Measurements from ENCODE around the gene ZNF385D. TPM values are rescaled to one million over a fixed set of nuclear protein-coding genes. Genes with fewer than 3 reads are reported as not detected.
A peak's percentile ranks its signal among the peaks of the same experiment; 100 is the strongest.

The ZNF385D gene
- polyA plus RNA-seq, 1 donor (not counting 4 experiments of a cell fraction or from before 2014, with no cell fraction given) = 0.46 TPM

DNA sequence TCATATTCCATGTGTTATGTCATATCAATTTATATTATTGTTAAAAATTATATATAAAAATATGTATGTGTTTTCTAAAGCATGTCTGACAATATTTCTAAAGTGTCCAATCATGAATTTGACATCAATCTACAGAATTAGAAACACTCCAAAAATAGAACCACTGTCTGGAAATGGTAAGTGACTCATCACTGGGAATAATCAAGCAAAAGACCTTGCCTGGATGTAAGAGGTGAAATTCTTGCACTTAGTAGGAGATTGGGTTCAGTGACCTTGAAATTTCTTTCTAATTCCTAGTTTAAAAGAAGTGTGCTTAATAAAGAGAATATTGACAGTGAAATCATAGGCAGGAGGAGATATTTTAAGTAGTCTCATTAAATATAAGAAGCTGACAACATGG is 188.8 kb downstream of the ZNF385D start:
- Histone ChIP-seq H3K9me3 (ENCODE audit: control insufficient read depth, low read depth, low read length) (no peaks in the 10 kb centered on the region), H3K4me1 (ENCODE audit: control insufficient read depth, extremely low read depth, insufficient read depth, low read length) (no peaks in the 10 kb centered on the region), H3K4me3 (ENCODE audit: control insufficient read depth in 2 of 3, extremely low read depth in 1 of 3, insufficient read depth in 2 of 3, low read depth in 1 of 3, low read length in 3 of 3) (no peak overlapping the region), H3K4me2 (ENCODE audit: control insufficient read depth, extremely low read depth, insufficient read depth, low read depth, low read length) (no peak overlapping the region), H3K9ac (ENCODE audit: control insufficient read depth, extremely low read depth, insufficient read depth, low read length) (no peak overlapping the region), H3K27me3 (ENCODE audit: control insufficient read depth, extremely low read depth, insufficient read depth, low read length) (no peaks in the 10 kb centered on the region), H3K79me2 (ENCODE audit: control insufficient read depth, insufficient read depth, low read length) (no peaks in the 10 kb centered on the region), H4K20me1 (ENCODE audit: control insufficient read depth, extremely low read depth, insufficient read depth, low read length) (no peaks in the 10 kb centered on the region), H2AFZ (ENCODE audit: control insufficient read depth, low read length) (no peak overlapping the region), H3K9me1 (ENCODE audit: control insufficient read depth, extremely low read depth, insufficient read depth, low read length) (no peaks in the 10 kb centered on the region), H3K27ac (ENCODE audit: control insufficient read depth, insufficient read depth, low read length) (no peak overlapping the region), H3K36me3 (ENCODE audit: control insufficient read depth in 2 of 2, extremely low read depth in 1 of 2, insufficient read depth in 2 of 2, low read length in 2 of 2) (no peaks in the 10 kb centered on the region)
- no peak for TF ChIP-seq EZH2 (IDR thresholded peaks at IDR 0.05; ENCODE audit: low read length)
- dilution Hi-C loops (cut with MboI; ENCODE audit: extremely low pct_ligation_motif_present, low sequenced_read_pairs) = no loop called here
- DNase-seq (ENCODE audit: low read depth, low spot score) = no peak
- no peak for FAIRE-seq

DNA sequence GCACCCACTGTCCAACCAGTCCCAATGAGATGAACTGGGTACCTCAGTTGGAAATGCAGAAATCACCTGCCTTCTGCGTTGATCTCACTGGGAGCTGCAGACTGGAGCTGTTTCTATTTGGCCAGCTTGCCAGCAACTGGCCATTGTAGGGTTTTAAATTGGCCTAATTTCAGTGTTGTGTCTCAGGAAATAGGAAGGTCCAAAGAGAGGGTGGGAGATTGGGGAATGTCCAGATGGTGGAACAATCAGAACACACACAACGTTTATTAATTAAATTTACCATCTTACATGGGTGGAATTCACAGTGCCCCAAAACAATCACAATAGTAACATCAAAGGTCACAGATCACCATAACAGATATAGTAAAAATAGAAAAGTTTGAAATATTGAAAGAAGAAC is 189.5 kb downstream of the ZNF385D start:
- no peak for TF ChIP-seq EZH2 (IDR thresholded peaks at IDR 0.05; ENCODE audit: low read length)
- TF ChIP-seq, protein P1, sequence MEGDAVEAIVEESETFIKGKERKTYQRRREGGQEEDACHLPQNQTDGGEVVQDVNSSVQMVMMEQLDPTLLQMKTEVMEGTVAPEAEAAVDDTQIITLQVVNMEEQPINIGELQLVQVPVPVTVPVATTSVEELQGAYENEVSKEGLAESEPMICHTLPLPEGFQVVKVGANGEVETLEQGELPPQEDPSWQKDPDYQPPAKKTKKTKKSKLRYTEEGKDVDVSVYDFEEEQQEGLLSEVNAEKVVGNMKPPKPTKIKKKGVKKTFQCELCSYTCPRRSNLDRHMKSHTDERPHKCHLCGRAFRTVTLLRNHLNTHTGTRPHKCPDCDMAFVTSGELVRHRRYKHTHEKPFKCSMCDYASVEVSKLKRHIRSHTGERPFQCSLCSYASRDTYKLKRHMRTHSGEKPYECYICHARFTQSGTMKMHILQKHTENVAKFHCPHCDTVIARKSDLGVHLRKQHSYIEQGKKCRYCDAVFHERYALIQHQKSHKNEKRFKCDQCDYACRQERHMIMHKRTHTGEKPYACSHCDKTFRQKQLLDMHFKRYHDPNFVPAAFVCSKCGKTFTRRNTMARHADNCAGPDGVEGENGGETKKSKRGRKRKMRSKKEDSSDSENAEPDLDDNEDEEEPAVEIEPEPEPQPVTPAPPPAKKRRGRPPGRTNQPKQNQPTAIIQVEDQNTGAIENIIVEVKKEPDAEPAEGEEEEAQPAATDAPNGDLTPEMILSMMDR (optimal IDR thresholded peaks at IDR 0.05 in 1 of 3, IDR thresholded peaks at IDR 0.05 in 1 of 3, conservative IDR thresholded peaks at IDR 0.05 in 1 of 3; ENCODE audit: extremely low read depth in 1 of 3, insufficient read depth in 2 of 3, low read length in 3 of 3) = no peak
- no peaks in the 10 kb centered on the region for H3K4me1 ChIP-seq (ENCODE audit: control insufficient read depth, extremely low read depth, insufficient read depth, low read length)
- H3K9me3 ChIP-seq (ENCODE audit: control insufficient read depth, low read depth, low read length) = no peaks in the 10 kb centered on the region
- DNase-seq (ENCODE audit: low read depth, low spot score) (no peak), FAIRE-seq (no peak)
- H3K79me2 ChIP-seq (ENCODE audit: control insufficient read depth, insufficient read depth, low read length) = no peaks in the 10 kb centered on the region
- H4K20me1 ChIP-seq (ENCODE audit: control insufficient read depth, extremely low read depth, insufficient read depth, low read length) = no peaks in the 10 kb centered on the region
- no peaks in the 10 kb centered on the region for H3K36me3 ChIP-seq (ENCODE audit: control insufficient read depth in 2 of 2, extremely low read depth in 1 of 2, insufficient read depth in 2 of 2, low read length in 2 of 2)
- H3K4me2 ChIP-seq (ENCODE audit: control insufficient read depth, extremely low read depth, insufficient read depth, low read depth, low read length) = no peak overlapping the region
- H3K27me3 ChIP-seq (ENCODE audit: control insufficient read depth, extremely low read depth, insufficient read depth, low read length) = no peaks in the 10 kb centered on the region
- H3K9me1 ChIP-seq (ENCODE audit: control insufficient read depth, extremely low read depth, insufficient read depth, low read length) = no peaks in the 10 kb centered on the region
- H2AFZ ChIP-seq (ENCODE audit: control insufficient read depth, low read length) = no peak overlapping the region
- no peak overlapping the region for H3K9ac ChIP-seq (ENCODE audit: control insufficient read depth, extremely low read depth, insufficient read depth, low read length)
- no peak overlapping the region for H3K4me3 ChIP-seq (ENCODE audit: control insufficient read depth in 2 of 3, extremely low read depth in 1 of 3, insufficient read depth in 2 of 3, low read depth in 1 of 3, low read length in 3 of 3)
- dilution Hi-C loops (cut with MboI; ENCODE audit: extremely low pct_ligation_motif_present, low sequenced_read_pairs) = no loop called here
- H3K27ac ChIP-seq (ENCODE audit: control insufficient read depth, insufficient read depth, low read length) = no peak overlapping the region

DNA sequence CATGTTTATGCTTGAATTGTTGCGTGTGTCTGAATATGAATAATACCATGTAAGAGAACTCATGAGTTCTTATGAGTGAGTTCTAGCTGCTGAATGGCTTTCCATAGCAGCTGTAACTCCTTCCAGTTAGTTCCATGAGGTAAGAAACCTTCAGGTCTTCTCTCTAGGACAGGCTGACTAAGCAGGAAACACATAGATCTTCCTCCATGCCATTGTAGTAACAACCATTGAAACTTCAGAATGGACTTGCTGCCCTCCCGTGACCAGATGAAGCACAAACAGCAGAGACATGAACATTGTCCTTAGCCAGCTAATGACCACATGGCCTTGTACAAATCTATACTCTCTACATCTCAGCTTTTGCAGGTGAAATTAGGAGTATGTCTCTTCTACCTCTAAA is 200.0 kb downstream of the ZNF385D start:
- H3K36me3 ChIP-seq (ENCODE audit: control insufficient read depth in 2 of 2, extremely low read depth in 1 of 2, insufficient read depth in 2 of 2, low read length in 2 of 2) = no peaks in the 10 kb centered on the region
- H2AFZ ChIP-seq (ENCODE audit: control insufficient read depth, low read length) = no peak overlapping the region
- H3K9me3 ChIP-seq (ENCODE audit: control insufficient read depth, low read depth, low read length) = no peaks in the 10 kb centered on the region
- H3K9me1 ChIP-seq (ENCODE audit: control insufficient read depth, extremely low read depth, insufficient read depth, low read length) = no peaks in the 10 kb centered on the region
- H3K4me2 ChIP-seq (ENCODE audit: control insufficient read depth, extremely low read depth, insufficient read depth, low read depth, low read length) = no peak overlapping the region
- H3K4me1 ChIP-seq (ENCODE audit: control insufficient read depth, extremely low read depth, insufficient read depth, low read length) = no peaks in the 10 kb centered on the region
- no peaks in the 10 kb centered on the region for H3K27me3 ChIP-seq (ENCODE audit: control insufficient read depth, extremely low read depth, insufficient read depth, low read length)
- H3K9ac ChIP-seq (ENCODE audit: control insufficient read depth, extremely low read depth, insufficient read depth, low read length) = no peak overlapping the region
- no peak overlapping the region for H3K4me3 ChIP-seq (ENCODE audit: control insufficient read depth in 2 of 3, extremely low read depth in 1 of 3, insufficient read depth in 2 of 3, low read depth in 1 of 3, low read length in 3 of 3)
- DNase-seq (ENCODE audit: low read depth, low spot score) = no peak
- H4K20me1 ChIP-seq (ENCODE audit: control insufficient read depth, extremely low read depth, insufficient read depth, low read length) = no peaks in the 10 kb centered on the region
- dilution Hi-C loops (cut with MboI; ENCODE audit: extremely low pct_ligation_motif_present, low sequenced_read_pairs) = no loop called here
- TF ChIP-seq EZH2 (IDR thresholded peaks at IDR 0.05; ENCODE audit: low read length) = no peak
- TF ChIP-seq, protein P1 (optimal IDR thresholded peaks at IDR 0.05 in 1 of 3, IDR thresholded peaks at IDR 0.05 in 1 of 3, conservative IDR thresholded peaks at IDR 0.05 in 1 of 3; ENCODE audit: extremely low read depth in 1 of 3, insufficient read depth in 2 of 3, low read length in 3 of 3) = peak in 1 of 3 experiments; percentile 1
- FAIRE-seq = no peak
- no peaks in the 10 kb centered on the region for H3K79me2 ChIP-seq (ENCODE audit: control insufficient read depth, insufficient read depth, low read length)
- H3K27ac ChIP-seq (ENCODE audit: control insufficient read depth, insufficient read depth, low read length) = no peak overlapping the region

Measured in keratinocyte (primary cell).